Measurements from ENCODE around the gene DYNC2H1.
"Not testable (repeated sequence)": the region's sequence is repeated elsewhere in the genome, so short reads cannot be mapped to it uniquely, and the experiment has no call there.

The DYNC2H1 gene

DNA sequence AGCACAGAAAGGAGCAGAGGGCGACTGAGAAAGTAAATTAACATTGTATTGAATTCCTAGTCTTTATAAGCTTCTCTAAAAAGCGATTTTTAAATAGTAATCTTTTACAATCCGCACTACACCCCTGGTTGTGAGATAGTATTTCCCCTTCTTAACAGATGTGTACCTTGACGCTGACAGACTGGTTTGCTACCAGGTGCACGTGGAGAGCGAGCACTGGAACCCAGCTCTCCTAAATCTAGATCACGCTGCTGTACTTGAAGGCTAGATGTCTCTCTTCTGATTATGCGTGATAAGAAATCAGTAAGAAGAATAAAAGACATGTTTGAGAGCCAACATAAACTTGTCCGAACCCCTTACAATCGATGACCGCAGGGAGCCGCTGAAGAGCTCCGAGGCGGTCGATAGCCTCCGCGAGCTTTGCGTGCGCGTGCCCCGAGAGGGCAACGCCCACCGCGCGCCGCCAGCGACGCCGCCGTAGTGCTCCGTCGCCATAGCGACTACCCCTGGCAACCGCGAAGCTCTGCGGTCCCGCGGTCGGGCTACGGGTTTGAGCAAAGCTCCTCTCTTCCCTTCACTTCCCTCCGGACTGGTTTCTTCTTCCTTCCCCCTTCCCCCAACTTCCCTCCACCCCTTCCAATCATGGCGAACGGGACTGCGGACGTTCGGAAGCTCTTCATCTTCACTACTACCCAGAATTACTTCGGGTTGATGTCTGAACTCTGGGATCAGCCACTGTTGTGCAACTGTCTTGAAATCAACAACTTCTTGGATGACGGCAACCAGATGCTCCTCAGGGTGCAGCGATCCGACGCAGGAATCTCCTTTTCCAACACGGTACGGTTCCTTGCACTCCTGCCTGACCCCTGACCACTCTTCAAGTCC lies at the start of gene DYNC2H1:
TSS of gene DYNC2H1 (plus strand) at position 494 of the 885 bp plus-strand sequence. CDS start at position 643, 149 bp downstream.
- DNase-seq (ENCODE audit: low spot score) = peak; percentile 88

GRCh38 chr11:103061656-103062055 lies 47.6 kb upstream of the DYNC2H1 start:
- DNase-seq (ENCODE audit: low spot score) = no peak

GRCh38 chr11:103067118-103067517 lies 42.1 kb upstream of the DYNC2H1 start:
- DNase-seq (ENCODE audit: low spot score) = no peak

GRCh38 chr11:103069367-103069766 lies 39.9 kb upstream of the DYNC2H1 start:
- no peak for DNase-seq (ENCODE audit: low spot score)

- no peak for DNase-seq (ENCODE audit: low spot score)
These were observed 39.1 kb upstream of the DYNC2H1 start for GRCh38 chr11:103070142-103070541.

DNA sequence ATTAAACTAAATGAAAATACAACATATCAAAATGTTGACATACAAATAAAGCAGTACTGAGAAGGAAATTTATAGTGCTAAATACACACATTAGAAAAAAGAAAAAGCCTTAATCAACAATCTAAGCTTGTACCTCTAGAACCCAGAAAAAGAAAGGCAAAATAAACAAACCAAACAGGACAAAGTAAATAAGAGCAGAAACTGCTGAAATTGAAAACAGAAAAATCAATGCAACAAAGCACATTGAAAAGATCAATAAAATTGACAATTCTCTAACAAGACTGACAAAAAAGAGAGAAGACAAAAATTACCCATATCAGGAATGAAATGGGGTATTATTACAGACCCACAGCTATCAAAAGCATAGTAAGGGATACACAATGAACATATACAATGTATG lies 38.2 kb upstream of the DYNC2H1 start:
- no peak for DNase-seq (ENCODE audit: low spot score)

DNA sequence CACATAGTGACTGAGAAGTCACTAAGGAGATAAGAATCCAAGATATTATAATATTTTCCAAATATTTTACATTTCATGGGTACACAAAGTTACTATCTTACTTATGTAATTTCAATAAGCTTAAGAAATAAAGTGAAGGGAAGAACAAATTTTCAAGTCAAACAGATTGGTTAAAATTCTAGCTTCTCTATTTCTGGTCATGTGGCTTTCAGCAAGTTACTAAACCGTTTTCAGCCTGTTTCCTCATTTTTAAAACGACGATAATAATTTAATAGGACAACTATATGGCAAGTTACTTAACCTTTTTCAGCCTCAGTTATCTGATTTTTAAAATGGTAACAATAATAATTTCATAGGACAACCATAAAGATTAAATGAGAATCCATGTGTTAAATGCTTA lies 32.9 kb upstream of the DYNC2H1 start:
- DNase-seq (ENCODE audit: low spot score) = no peak

DNA sequence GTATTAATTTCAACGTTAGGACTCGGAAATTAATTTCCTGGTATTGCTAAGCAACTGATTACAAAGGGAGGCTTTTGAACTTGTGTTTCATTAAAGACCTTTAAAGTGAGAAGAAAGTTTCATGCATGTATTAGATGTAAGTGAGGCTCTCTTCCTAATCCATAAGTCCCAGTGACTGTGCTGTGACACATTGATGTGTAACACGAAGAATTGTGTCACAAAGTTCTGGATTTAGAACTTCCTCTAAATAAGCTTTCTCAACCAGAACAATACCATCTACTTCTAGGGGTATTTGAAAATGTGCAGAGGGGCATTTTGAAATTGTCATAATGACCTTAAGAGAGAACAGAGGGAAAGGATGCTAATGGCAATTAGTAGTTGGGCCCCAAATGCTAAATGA lies 31.7 kb upstream of the DYNC2H1 start:
- no peak for DNase-seq (ENCODE audit: low spot score)

GRCh38 chr11:103078710-103079109 lies 30.5 kb upstream of the DYNC2H1 start:
- no peak for DNase-seq (ENCODE audit: low spot score)

GRCh38 chr11:103079833-103080232 lies 29.4 kb upstream of the DYNC2H1 start:
- no peak for DNase-seq (ENCODE audit: low spot score)

DNA sequence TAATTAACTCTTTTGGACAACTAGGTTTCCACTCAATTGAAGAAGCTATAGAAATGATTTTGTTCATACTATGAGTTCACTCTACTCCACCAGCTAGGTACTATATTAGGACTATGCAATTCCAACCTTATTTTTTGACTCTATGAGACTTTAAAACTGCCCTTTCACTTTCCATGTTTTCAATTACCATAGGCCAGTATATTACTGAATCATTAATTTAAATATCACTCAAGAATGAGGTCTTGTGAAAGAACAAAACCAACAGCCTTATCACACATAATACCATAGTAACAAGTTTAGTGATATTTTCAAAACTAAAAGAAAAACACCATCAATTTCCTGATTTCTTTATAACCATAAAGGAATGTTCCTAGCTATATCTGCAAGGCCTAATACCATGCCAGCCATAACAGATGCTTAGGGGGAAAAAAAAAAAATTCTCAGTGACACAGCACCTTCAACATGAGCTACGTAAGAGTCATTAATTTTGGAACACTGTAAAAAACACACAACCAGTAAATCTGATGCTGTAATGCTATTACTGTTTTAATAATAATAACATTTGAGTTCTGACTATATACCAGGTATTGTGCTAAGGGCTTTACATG lies 23.4 kb upstream of the DYNC2H1 start:
- no peak for DNase-seq (ENCODE audit: low spot score)

DNA sequence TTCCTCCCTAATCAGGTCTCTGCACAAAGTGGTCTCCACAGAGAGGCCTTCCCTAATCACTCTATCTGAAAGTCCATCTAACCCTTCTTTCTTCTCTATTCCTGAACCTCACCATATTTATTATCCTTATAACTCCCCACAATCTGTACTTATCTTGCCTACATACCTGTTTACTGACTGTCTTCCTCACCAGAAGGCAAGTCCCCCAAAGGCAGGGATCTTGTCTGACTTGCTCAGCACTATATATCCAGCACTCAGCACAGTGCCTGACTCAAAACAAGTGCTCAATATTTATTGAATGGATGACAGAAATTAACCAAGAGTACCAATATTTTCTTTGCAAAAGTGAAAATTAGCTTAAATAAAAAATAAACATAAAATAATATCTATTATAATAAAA lies 22.8 kb upstream of the DYNC2H1 start:
- DNase-seq (ENCODE audit: low spot score) = no peak

DNA sequence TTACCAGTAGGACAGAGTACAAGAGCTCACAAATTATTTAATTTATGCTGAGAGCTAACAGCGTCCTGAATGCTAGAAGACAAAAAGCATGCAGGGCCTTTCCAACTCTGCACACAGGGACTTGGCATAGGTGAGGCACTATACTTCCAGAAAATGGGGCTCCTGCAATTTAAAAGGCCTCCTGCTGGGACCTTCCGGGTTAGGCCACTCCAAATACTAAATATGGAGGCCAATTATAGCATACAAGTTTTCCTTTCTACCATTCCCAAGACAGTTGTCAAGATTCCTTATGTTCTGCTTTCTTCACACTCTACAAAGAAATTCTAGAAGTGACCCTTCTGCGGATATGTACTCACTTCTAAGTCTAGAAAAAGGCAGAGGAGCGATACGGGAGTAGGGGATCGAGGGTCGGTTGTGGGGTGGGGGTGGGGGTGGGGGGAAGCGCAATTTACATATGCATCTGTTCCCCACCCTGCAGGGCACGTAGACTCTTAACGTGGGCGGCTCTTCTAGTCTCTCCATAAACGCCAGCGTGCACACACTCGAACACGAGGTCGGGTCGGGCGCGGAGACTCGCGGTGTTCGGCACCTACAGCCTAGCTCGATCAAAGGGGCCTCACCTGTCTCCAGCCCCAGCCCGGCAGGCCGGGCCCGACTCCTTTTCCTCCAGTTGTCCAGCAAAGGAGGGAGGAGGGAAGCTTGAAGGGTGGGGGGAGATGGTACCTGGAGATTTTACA lies 18.0 kb upstream of the DYNC2H1 start:
- DNase-seq (ENCODE audit: low spot score) = peak; percentile 26

- peak; percentile 94 for DNase-seq (ENCODE audit: low spot score)
These were observed 17.3 kb upstream of the DYNC2H1 start, which contains the start of gene DCUN1D5 for GRCh38 chr11:103091801-103092524. Gene DCUN1D5 (minus strand): TSS chr11:103092160. CDS start chr11:103091872, 288 bp downstream.

DNA sequence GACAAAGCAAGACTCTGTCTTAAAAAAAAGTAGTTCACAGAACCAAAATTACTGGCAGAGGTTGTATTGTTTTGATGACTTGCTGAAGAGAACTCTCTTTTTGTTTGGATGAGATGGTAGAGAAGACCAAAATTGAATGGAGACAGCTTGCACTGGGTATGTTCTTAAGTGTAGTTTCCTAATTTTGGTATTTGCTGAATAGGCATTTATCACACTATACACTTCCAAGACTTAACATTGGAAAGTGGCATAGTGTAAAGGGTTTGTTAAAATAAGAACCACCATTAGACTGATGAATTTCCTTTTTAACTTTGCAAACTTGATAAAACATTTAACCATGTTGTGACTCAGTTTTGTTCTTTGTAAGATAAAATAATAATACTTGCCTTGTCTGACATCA lies 11.9 kb upstream of the DYNC2H1 start:
- no peak for DNase-seq (ENCODE audit: low spot score)

GRCh38 chr11:103109818-103110388 lies 677 bp downstream of the DYNC2H1 start:
- no peak for DNase-seq (ENCODE audit: low spot score)

GRCh38 chr11:103110391-103110790 lies 1.2 kb downstream of the DYNC2H1 start:
- DNase-seq (ENCODE audit: low spot score) = no peak

DNA sequence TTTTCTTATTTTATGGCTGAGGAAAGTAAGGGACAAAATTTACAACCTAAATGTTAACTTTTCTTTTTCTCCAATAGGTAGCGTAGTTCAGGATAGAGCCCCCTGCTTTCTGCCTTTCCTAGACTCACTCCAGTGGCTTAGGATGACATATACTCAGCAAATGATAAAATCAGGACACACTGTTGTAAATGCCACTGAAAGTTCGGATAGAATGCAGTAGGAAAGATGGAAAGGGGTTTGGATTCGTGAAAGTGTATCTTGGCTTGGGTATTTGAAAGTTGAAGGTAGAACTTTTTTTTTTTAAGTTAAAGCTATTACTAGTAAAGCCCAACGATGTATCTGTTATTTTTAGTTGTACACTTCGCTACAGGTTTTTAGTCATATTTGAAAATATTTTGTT lies 2.2 kb downstream of the DYNC2H1 start:
- no peak for DNase-seq (ENCODE audit: low spot score)

- no peak for DNase-seq (ENCODE audit: low spot score)
These were observed 3.1 kb downstream of the DYNC2H1 start for GRCh38 chr11:103112364-103112763.

DNA sequence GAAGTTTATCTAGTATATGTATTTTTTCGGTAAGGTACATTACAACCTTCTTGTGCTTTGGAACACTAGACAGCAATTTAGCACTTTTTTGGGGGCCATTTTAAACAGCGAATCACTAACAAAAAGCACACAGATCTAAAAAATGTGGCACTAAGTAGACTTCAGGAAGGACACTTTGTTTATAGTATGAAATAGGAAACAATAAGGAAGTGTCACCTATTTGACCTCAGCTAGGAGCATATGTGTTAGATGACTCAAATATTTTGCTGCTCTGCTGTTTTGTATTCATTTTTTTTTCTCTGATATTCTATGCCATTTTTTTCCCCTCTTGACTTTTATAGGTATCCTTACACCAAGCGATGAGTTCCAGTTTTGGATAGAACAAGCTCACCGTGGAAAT lies 5.6 kb downstream of the DYNC2H1 start:
- DNase-seq (ENCODE audit: low spot score) = no peak

DNA sequence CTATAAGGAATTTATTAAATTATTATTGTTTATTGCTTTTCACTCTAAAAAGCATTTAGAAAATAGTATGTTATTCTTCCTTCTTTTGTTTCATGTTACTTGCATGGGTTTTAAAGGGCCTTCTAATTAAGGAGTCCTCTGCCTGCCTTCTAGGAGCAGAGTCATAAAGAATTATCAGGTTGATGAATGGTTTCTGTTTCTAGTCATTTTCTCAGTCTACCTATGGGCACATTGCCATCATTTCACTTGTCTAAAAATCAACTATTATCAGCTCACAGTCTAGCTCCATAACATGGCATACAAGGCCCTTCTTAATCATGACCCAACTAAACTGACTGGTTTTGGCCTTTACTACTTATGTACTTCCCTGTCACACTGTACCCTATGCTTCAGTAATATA lies 16.2 kb downstream of the DYNC2H1 start:
- no peak for DNase-seq (ENCODE audit: low spot score)

DNA sequence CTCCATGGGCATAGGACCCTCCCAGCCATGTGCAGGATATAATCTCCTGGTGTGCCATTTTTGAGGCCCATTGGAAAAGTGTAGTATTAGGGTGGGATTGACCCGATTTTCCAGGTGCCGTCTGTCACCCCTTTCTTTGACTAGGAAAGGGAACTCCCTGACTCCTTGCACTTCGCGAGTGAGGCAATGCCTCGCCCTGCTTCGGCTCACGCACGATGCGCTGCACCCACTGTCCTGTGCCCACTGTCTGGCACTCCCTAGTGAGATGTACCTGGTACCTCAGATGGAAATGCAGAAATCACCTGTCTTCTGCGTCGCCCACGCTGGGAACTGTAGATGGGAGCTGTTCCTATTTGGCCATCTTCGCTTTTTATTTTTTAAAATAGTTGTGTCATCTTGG lies 32.8 kb downstream of the DYNC2H1 start:
- DNase-seq (ENCODE audit: low spot score) = not testable (repeated sequence)
